K562 (cell line): ENCODE data around the gene CPN2. TPM values are rescaled to one million over a fixed set of nuclear protein-coding genes. Genes with fewer than 3 reads are reported as not detected.
A peak's percentile ranks its signal among the peaks of the same experiment; 100 is the strongest.

Source experiments
- ARNT ChIP-seq, 2 experiments: fragments of 450-650 bp; IDR thresholded peaks; 2 replicates each; pipeline ENCODE4 v1.6.1; 2016; ENCODE audit warnings: mild to moderate bottlenecking in 1 of 2
- CBX5 ChIP-seq: IDR thresholded peaks from 2 replicates; pipeline ENCODE4 v1.6.1; 2014; ENCODE audit warnings: low read depth, borderline replicate concordance
- CSDE1 ChIP-seq, 2 experiments: fragments of 450-650 bp; IDR thresholded peaks; 2 replicates each; pipeline ENCODE4 v1.6.1; 2016; ENCODE audit warnings: mild to moderate bottlenecking in 1 of 2
- GABPB2 ChIP-seq: fragments of 250-450 bp; sonication (Bioruptor Pico); conservative IDR thresholded peaks from 2 replicates; pipeline ENCODE4 v1.5.1; 2021; ENCODE audit warnings: mild to moderate bottlenecking
- GTF2A2 ChIP-seq: IDR thresholded peaks from 2 replicates; pipeline ENCODE4 v1.6.1; 2016; ENCODE audit warnings: mild to moderate bottlenecking, missing genetic modification characterization, missing compliant biosample characterization
- HSF4 ChIP-seq: fragments of 250-450 bp; sonication (Bioruptor Pico); IDR thresholded peaks from 2 replicates; pipeline ENCODE4 v2.1.2; 2022; ENCODE audit warnings: mild to moderate bottlenecking, moderate library complexity, borderline replicate concordance
- NCOA1 ChIP-seq: fragments of 450-650 bp; IDR thresholded peaks from 2 replicates; pipeline ENCODE4 v1.6.1; 2016; ENCODE audit warnings: low read depth
- NR1H2 ChIP-seq: sonication (generic); formaldehyde crosslinking; IDR thresholded peaks from 2 replicates; pipeline ENCODE4 v1.4.0; 2020; ENCODE audit warnings: mild to moderate bottlenecking, missing genetic modification reagents
- SIX5 ChIP-seq, 2 experiments: IDR thresholded peaks; 2 replicates each; pipeline ENCODE4 v1.6.1; 2011; ENCODE audit warnings: low read length in 2 of 2, borderline replicate concordance in 1 of 2, low read depth in 1 of 2, mild to moderate bottlenecking in 1 of 2, moderate library complexity in 1 of 2; ENCODE audit not compliant: insufficient read depth in 1 of 2
- SMARCE1 ChIP-seq: fragments of 450-650 bp; IDR thresholded peaks from 2 replicates; pipeline ENCODE4 v1.7.1; 2016; ENCODE audit warnings: mild to moderate bottlenecking
- SRSF9 ChIP-seq: fragments of 200-400 bp; formaldehyde crosslinking; IDR thresholded peaks from 2 replicates; pipeline ENCODE4 v1.6.1; 2017; ENCODE audit warnings: low read depth, low read length, borderline replicate concordance
- YY1 ChIP-seq, 3 experiments: IDR thresholded peaks; 2 replicates each; pipeline ENCODE4 v1.6.1; 2011; ENCODE audit warnings: low read length in 2 of 3, mild to moderate bottlenecking in 2 of 3, moderate library complexity in 2 of 3, borderline replicate concordance in 1 of 3, control low read depth in 1 of 3, low read depth in 1 of 3; ENCODE audit not compliant: insufficient read depth in 3 of 3, insufficient replicate concordance in 2 of 3, control insufficient read depth in 1 of 3, insufficient read length in 1 of 3; ENCODE audit errors: extremely low read depth in 1 of 3
- ZEB2 ChIP-seq: fragments of 450-650 bp; IDR thresholded peaks from 2 replicates; pipeline ENCODE4 v1.6.1; 2016
- ZNF197 ChIP-seq: fragments of 200-800 bp; sonication (Bioruptor generic); IDR thresholded peaks from 2 replicates; pipeline ENCODE4 v1.6.1; 2016; ENCODE audit warnings: low read depth, missing genetic modification characterization, missing compliant biosample characterization
- ZNF3 ChIP-seq: fragments of 250-450 bp; sonication (Bioruptor Pico); IDR thresholded peaks from 2 replicates; pipeline ENCODE4 v1.5.0; 2021; ENCODE audit warnings: mild to moderate bottlenecking, moderate library complexity
- ZNF507 ChIP-seq: conservative IDR thresholded peaks from 2 replicates; pipeline ENCODE4 v1.6.1; 2017; ENCODE audit warnings: missing genetic modification characterization, missing compliant biosample characterization
- polyA plus RNA-seq, 8 experiments: library from polyadenylated mRNA; depleted of rRNA in 4 of 8; stranded (reverse) in 5 of 8; unstranded in 3 of 8; fragments of >200 nt; fragmentation: Nextera tagmentation in 2 of 8; fragmentation: Illumina TruSeq in 1 of 8; extraction: Ambion mirVana in 2 of 8; extraction: Trizol in 1 of 8; gene quantifications; 2 replicates each; pipeline versions ENCODE4 v1.2.1 to v1.2.3, GENCODE V29; 2011 to 2014; ENCODE audit warnings: inconsistent platforms in 1 of 8, missing spikeins in 1 of 8
- total RNA-seq, 7 experiments: library from RNA; depleted of rRNA in 6 of 7; stranded (reverse); fragments of >200 nt in 6 of 7; fragmentation: Illumina TruSeq in 2 of 7; extraction: Trizol in 2 of 7; gene quantifications; 2 replicates each; pipeline versions ENCODE4 v1.2.1 to v1.2.3, GENCODE V29; 2011 to 2021; ENCODE audit warnings: low replicate concordance in 1 of 7
- TF ChIP-seq, protein P1 (sequence below): fragments of 450-650 bp; formaldehyde crosslinking; IDR thresholded peaks from 2 replicates; pipeline ENCODE4 v1.4.0; 2022; ENCODE audit warnings: missing genetic modification characterization
- TF ChIP-seq, protein P2 (sequence below): fragments of 250-450 bp; sonication (Bioruptor Pico); IDR thresholded peaks from 2 replicates; pipeline ENCODE4 v1.8.0; 2022; ENCODE audit warnings: inconsistent platforms, mild to moderate bottlenecking, moderate library complexity, borderline replicate concordance
- TF ChIP-seq, protein P3 (sequence below): fragments of 200-800 bp; sonication (Bioruptor generic); IDR thresholded peaks from 2 replicates; pipeline ENCODE4 v1.6.1; 2017; ENCODE audit warnings: missing genetic modification characterization, missing compliant biosample characterization

Gene CPN2
- total and polyA plus RNA-seq, 9 of the 15 experiments (the other 6 are each of a cell fraction or from before 2014, with no cell fraction given), result not detected

DNA sequence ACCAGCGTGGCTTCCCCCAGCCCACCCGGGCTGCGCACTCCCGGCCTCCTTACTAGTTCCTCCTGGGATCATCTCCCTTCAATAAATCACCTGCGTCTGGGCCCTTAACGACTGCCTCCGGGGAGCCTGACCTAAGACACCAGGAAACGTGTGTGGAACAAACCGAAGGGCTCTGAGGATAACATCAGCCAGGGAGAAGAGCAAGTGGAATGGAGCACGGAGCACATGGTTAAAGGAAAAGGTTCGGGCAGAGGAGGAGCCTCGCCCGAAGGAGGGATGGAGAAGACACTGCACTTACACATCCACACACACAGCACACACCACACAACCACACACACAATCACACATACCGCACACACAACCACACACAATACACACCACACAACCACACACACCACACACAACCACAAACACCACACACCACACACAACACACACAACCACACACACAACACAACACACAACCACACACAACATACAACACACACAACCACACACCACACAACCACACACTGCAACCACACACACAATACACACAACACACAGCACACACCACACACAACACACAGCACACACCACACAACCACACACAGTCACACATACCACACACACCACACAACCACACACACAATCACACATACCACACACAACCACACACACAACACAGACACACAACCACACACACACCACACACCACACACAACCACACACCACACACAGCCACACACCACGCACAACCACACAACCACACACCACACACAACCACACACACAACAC, 24.7 kb downstream of the CPN2 start (continued):
- TF ChIP-seq SIX5 (IDR thresholded peaks at IDR 0.05; ENCODE audit: borderline replicate concordance in 1 of 2, insufficient read depth in 1 of 2, low read depth in 1 of 2, low read length in 2 of 2) (no peak), CBX5 (no peak), SMARCE1 (peak; percentile 48; the same call in 1 of the 2 replicates), GTF2A2 (tag) (0 out of 2 replicates have a peak, but pooled peaks have one; percentile 24), GABPB2 (CRISPR knock-in tag) (no peak), YY1 (IDR thresholded peaks at IDR 0.05; ENCODE audit: borderline replicate concordance in 1 of 3, control insufficient read depth in 1 of 3, extremely low read depth in 1 of 3, insufficient read depth in 3 of 3, insufficient read length in 1 of 3, insufficient replicate concordance in 2 of 3, low read depth in 1 of 3, low read length in 2 of 3) (no peak), HSF4 (CRISPR knock-in tag) (no peak), NCOA1 (peak; percentile 47; the same call in 1 of the 2 replicates), NR1H2 (CRISPR knock-in tag) (no peak), CSDE1 (IDR thresholded peaks at IDR 0.05) (peak in 1 of 2 experiments; percentile 65; a peak in 1 of 4 replicates), ARNT (IDR thresholded peaks at IDR 0.05) (peak; percentile 72 to 75; a peak in 2 of 4 replicates), ZEB2 (0 out of 2 replicates have a peak, but pooled peaks have one; percentile 41), ZNF507 (tag) (no peak), SRSF9 (no peak), ZNF3 (CRISPR knock-in tag) (no peak), ZNF197 (CRISPR knock-in tag) (no peak)
- TF ChIP-seq, protein P1, sequence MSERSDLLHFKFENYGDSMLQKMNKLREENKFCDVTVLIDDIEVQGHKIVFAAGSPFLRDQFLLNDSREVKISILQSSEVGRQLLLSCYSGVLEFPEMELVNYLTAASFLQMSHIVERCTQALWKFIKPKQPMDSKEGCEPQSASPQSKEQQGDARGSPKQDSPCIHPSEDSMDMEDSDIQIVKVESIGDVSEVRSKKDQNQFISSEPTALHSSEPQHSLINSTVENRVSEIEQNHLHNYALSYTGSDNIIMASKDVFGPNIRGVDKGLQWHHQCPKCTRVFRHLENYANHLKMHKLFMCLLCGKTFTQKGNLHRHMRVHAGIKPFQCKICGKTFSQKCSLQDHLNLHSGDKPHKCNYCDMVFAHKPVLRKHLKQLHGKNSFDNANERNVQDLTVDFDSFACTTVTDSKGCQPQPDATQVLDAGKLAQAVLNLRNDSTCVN (CRISPR knock-in tag), result peak; percentile 94
- TF ChIP-seq, protein P2, sequence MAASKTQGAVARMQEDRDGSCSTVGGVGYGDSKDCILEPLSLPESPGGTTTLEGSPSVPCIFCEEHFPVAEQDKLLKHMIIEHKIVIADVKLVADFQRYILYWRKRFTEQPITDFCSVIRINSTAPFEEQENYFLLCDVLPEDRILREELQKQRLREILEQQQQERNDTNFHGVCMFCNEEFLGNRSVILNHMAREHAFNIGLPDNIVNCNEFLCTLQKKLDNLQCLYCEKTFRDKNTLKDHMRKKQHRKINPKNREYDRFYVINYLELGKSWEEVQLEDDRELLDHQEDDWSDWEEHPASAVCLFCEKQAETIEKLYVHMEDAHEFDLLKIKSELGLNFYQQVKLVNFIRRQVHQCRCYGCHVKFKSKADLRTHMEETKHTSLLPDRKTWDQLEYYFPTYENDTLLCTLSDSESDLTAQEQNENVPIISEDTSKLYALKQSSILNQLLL (CRISPR knock-in tag), result no peak
- TF ChIP-seq, protein P3, sequence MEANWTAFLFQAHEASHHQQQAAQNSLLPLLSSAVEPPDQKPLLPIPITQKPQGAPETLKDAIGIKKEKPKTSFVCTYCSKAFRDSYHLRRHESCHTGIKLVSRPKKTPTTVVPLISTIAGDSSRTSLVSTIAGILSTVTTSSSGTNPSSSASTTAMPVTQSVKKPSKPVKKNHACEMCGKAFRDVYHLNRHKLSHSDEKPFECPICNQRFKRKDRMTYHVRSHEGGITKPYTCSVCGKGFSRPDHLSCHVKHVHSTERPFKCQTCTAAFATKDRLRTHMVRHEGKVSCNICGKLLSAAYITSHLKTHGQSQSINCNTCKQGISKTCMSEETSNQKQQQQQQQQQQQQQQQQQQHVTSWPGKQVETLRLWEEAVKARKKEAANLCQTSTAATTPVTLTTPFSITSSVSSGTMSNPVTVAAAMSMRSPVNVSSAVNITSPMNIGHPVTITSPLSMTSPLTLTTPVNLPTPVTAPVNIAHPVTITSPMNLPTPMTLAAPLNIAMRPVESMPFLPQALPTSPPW, result no peak
